ENCODE data around the gene MT1B.
"Not testable (repeated sequence)": the region's sequence is repeated elsewhere in the genome, so short reads cannot be mapped to it uniquely, and the experiment has no call there.

MT1B gene

GRCh38 chr16:56620339-56620897, 31.3 kb upstream of the MT1B start:
- no peak for DNase-seq (ENCODE audit: low spot score)

GRCh38 chr16:56621665-56622445, 29.8 kb upstream of the MT1B start:
- DNase-seq (ENCODE audit: low spot score) = not testable (repeated sequence)

- DNase-seq (ENCODE audit: low spot score) = not testable (repeated sequence)
These were observed 28.5 kb upstream of the MT1B start for GRCh38 chr16:56623184-56623583.

GRCh38 chr16:56623637-56624036, 28.0 kb upstream of the MT1B start:
- DNase-seq (ENCODE audit: low spot score) = no peak

- peak; percentile 59 for DNase-seq (ENCODE audit: low spot score)
These were observed 26.3 kb upstream of the MT1B start, which contains the start of gene MT1E for GRCh38 chr16:56625140-56625942. Gene MT1E, plus strand, starts transcription at chr16:56625781. Its CDS starts 71 bp downstream, at chr16:56625852.

- no peak for DNase-seq (ENCODE audit: low spot score)
These were observed 25.6 kb upstream of the MT1B start for GRCh38 chr16:56625943-56626654.

- DNase-seq (ENCODE audit: low spot score) = no peak
These were observed 25.0 kb upstream of the MT1B start for GRCh38 chr16:56626685-56627084.

- DNase-seq (ENCODE audit: low spot score) = no peak
These were observed 23.0 kb upstream of the MT1B start for GRCh38 chr16:56628486-56629350.

GRCh38 chr16:56629531-56629930, 22.2 kb upstream of the MT1B start:
- DNase-seq (ENCODE audit: low spot score) = no peak

- DNase-seq (ENCODE audit: low spot score) = no peak
These were observed 21.6 kb upstream of the MT1B start for GRCh38 chr16:56630134-56630533.

- no peak for DNase-seq (ENCODE audit: low spot score)
These were observed 20.5 kb upstream of the MT1B start for GRCh38 chr16:56631197-56631596.

GRCh38 chr16:56631832-56632155, 19.9 kb upstream of the MT1B start:
- DNase-seq (ENCODE audit: low spot score) = no peak

GRCh38 chr16:56632156-56632847, 19.4 kb upstream of the MT1B start, which contains the start of gene MT1M:
Gene MT1M, plus strand, starts transcription at chr16:56632659. Its CDS starts 73 bp downstream, at chr16:56632732.
- no peak for DNase-seq (ENCODE audit: low spot score)

GRCh38 chr16:56632848-56633365, 18.8 kb upstream of the MT1B start:
- DNase-seq (ENCODE audit: low spot score) = no peak

- no peak for DNase-seq (ENCODE audit: low spot score)
These were observed 18.2 kb upstream of the MT1B start for GRCh38 chr16:56633535-56633934.

GRCh38 chr16:56634715-56635440, 16.8 kb upstream of the MT1B start:
- no peak for DNase-seq (ENCODE audit: low spot score)

- DNase-seq (ENCODE audit: low spot score) = no peak
These were observed 16.2 kb upstream of the MT1B start for GRCh38 chr16:56635441-56635967.

- DNase-seq (ENCODE audit: low spot score) = no peak
These were observed 14.9 kb upstream of the MT1B start for GRCh38 chr16:56636616-56637413.
